IPS-NIHi11 (cell line): Measurements from ENCODE around the gene SLC44A1.

ENCODE experiments used
- DNase-seq: peaks from one replicate; pipeline ENCODE4 v3.0.0; 2012; ENCODE audit warnings: mixed read lengths, low spot score

SLC44A1 gene

GRCh38 chr9:105244003-105244733 is at the start of gene SLC44A1:
TSS of gene SLC44A1 (plus strand) at chr9:105244651. CDS start at chr9:105244869, 218 bp downstream.
- DNase-seq: peak; percentile 87

- no peak for DNase-seq
Measured at GRCh38 chr9:105195259-105195658, 49.2 kb upstream of the SLC44A1 start.

- DNase-seq: no peak
Measured at GRCh38 chr9:105198023-105198422, 46.4 kb upstream of the SLC44A1 start.

- DNase-seq: no peak
Measured at GRCh38 chr9:105198865-105199264, 45.6 kb upstream of the SLC44A1 start.

GRCh38 chr9:105204416-105204815 is 40.0 kb upstream of the SLC44A1 start:
- DNase-seq: no peak

- no peak for DNase-seq
Measured at GRCh38 chr9:105205787-105206495, 38.5 kb upstream of the SLC44A1 start.

GRCh38 chr9:105206496-105206820 is 38.0 kb upstream of the SLC44A1 start:
- no peak for DNase-seq

- DNase-seq: no peak
Measured at GRCh38 chr9:105206821-105207699, 37.4 kb upstream of the SLC44A1 start.

GRCh38 chr9:105216440-105217178 is 27.8 kb upstream of the SLC44A1 start:
- DNase-seq: no peak

- no peak for DNase-seq
Measured at GRCh38 chr9:105218673-105219072, 25.8 kb upstream of the SLC44A1 start.

- DNase-seq: no peak
Measured at GRCh38 chr9:105219291-105219805, 25.1 kb upstream of the SLC44A1 start.

GRCh38 chr9:105220451-105220850 is 24.0 kb upstream of the SLC44A1 start:
- DNase-seq: no peak

- DNase-seq: no peak
Measured at GRCh38 chr9:105223544-105224140, 20.8 kb upstream of the SLC44A1 start.

- no peak for DNase-seq
Measured at GRCh38 chr9:105226055-105226454, 18.4 kb upstream of the SLC44A1 start.

- no peak for DNase-seq
Measured at GRCh38 chr9:105232207-105232606, 12.2 kb upstream of the SLC44A1 start.

- no peak for DNase-seq
Measured at GRCh38 chr9:105233873-105234272, 10.6 kb upstream of the SLC44A1 start.

- DNase-seq: no peak
Measured at GRCh38 chr9:105236261-105236660, 8.2 kb upstream of the SLC44A1 start.

- DNase-seq: no peak
Measured at GRCh38 chr9:105237246-105237645, 7.2 kb upstream of the SLC44A1 start.

GRCh38 chr9:105238302-105238701 is 6.1 kb upstream of the SLC44A1 start:
- DNase-seq: no peak

- no peak for DNase-seq
Measured at GRCh38 chr9:105241356-105242043, 3.0 kb upstream of the SLC44A1 start.

GRCh38 chr9:105242062-105242461 is 2.4 kb upstream of the SLC44A1 start:
- DNase-seq: no peak
